HepG2 (cell line): Measurements from ENCODE around the gene LRRC43.

Experiments
- IKZF4 ChIP-seq: sonication (generic); formaldehyde crosslinking; IDR thresholded peaks from 2 replicates; pipeline ENCODE4 v1.5.1; 2020; ENCODE audit warnings: borderline replicate concordance, mild to moderate bottlenecking, low read depth, missing genetic modification reagents; ENCODE audit errors: not compliant biosample characterization
- ZNF589 ChIP-seq: sonication (generic); formaldehyde crosslinking; conservative IDR thresholded peaks from 2 replicates; pipeline ENCODE4 v1.8.0; 2022; ENCODE audit warnings: mild to moderate bottlenecking, moderate library complexity, missing genetic modification reagents
- TF ChIP-seq, protein P1 (sequence below), 2 experiments: IDR thresholded peaks; 2 replicates each; pipeline ENCODE4 v1.6.1; 2011 to 2012; ENCODE audit warnings: low read length in 2 of 2, borderline replicate concordance in 1 of 2, low read depth in 1 of 2, mild to moderate bottlenecking in 1 of 2, moderate library complexity in 1 of 2
- TF ChIP-seq, protein P2 (sequence below): sonication (generic); formaldehyde crosslinking; IDR thresholded peaks from 2 replicates; pipeline ENCODE4 v1.8.1; 2023; ENCODE audit warnings: missing genetic modification reagents, inconsistent platforms, borderline replicate concordance

DNA sequence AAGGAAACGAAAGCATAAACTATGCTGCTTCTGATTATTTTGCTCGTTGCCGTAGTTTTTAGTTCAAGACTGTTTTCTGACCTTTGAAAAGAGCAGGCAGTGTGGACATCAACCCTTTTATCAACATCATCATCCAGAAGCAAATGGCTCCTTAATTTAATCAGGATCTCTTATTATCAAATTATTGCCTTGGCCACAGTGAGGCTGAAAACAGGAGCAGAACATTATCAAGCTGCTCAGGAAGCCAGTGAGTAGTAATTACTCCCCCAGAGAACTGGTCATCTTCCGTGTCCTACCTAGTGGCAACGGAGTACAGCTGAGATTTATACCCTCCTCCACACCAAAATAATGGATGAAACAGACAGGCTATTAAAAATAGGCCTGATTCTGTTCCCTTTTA lies 45.2 kb downstream of the LRRC43 start:
- TF ChIP-seq IKZF4 (CRISPR knock-in tag) (no peak), ZNF589 (no peak)
- TF ChIP-seq, protein P1, sequence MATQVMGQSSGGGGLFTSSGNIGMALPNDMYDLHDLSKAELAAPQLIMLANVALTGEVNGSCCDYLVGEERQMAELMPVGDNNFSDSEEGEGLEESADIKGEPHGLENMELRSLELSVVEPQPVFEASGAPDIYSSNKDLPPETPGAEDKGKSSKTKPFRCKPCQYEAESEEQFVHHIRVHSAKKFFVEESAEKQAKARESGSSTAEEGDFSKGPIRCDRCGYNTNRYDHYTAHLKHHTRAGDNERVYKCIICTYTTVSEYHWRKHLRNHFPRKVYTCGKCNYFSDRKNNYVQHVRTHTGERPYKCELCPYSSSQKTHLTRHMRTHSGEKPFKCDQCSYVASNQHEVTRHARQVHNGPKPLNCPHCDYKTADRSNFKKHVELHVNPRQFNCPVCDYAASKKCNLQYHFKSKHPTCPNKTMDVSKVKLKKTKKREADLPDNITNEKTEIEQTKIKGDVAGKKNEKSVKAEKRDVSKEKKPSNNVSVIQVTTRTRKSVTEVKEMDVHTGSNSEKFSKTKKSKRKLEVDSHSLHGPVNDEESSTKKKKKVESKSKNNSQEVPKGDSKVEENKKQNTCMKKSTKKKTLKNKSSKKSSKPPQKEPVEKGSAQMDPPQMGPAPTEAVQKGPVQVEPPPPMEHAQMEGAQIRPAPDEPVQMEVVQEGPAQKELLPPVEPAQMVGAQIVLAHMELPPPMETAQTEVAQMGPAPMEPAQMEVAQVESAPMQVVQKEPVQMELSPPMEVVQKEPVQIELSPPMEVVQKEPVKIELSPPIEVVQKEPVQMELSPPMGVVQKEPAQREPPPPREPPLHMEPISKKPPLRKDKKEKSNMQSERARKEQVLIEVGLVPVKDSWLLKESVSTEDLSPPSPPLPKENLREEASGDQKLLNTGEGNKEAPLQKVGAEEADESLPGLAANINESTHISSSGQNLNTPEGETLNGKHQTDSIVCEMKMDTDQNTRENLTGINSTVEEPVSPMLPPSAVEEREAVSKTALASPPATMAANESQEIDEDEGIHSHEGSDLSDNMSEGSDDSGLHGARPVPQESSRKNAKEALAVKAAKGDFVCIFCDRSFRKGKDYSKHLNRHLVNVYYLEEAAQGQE (IDR thresholded peaks at IDR 0.05; ENCODE audit: borderline replicate concordance in 1 of 2, low read depth in 1 of 2, low read length in 2 of 2), result no peak
- TF ChIP-seq, protein P2, sequence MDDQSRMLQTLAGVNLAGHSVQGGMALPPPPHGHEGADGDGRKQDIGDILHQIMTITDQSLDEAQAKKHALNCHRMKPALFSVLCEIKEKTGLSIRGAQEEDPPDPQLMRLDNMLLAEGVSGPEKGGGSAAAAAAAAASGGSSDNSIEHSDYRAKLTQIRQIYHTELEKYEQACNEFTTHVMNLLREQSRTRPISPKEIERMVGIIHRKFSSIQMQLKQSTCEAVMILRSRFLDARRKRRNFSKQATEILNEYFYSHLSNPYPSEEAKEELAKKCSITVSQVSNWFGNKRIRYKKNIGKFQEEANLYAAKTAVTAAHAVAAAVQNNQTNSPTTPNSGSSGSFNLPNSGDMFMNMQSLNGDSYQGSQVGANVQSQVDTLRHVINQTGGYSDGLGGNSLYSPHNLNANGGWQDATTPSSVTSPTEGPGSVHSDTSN, result no peak
